Activated CD8-positive, alpha-beta memory T cell treated with anti-CD3 and anti-CD28 coated beads for 36 hours (primary cell): Measurements from ENCODE around the gene INPP5D. TPM values are rescaled to one million over a fixed set of nuclear protein-coding genes. Genes with fewer than 3 reads are reported as not detected.
"Not testable (repeated sequence)": the region's sequence is repeated elsewhere in the genome, so short reads cannot be mapped to it uniquely, and the experiment has no call there.

Experiments used
- CTCF ChIA-PET: fragments of 350-600 bp; sonication (Branson Sonifier 250); formaldehyde crosslinking; loops from one replicate; lab custom pipeline; 2021; ENCODE audit warnings: antibody characterized with exemption; lab: Charles Lee
- POLR2A ChIA-PET: fragments of 350-600 bp; sonication (Branson Sonifier 250); formaldehyde crosslinking; loops from one replicate; lab custom pipeline; 2021; ENCODE audit warnings: antibody characterized with exemption; lab: Charles Lee
- total RNA-seq, 2 experiments: library from RNA; stranded (reverse); gene quantifications; one replicate each; pipeline ENCODE4 v1.2.3, GENCODE V29; 2021

The INPP5D gene
- total RNA-seq, 2 experiments from 2014 or later = 43.1 to 46.5 TPM

DNA sequence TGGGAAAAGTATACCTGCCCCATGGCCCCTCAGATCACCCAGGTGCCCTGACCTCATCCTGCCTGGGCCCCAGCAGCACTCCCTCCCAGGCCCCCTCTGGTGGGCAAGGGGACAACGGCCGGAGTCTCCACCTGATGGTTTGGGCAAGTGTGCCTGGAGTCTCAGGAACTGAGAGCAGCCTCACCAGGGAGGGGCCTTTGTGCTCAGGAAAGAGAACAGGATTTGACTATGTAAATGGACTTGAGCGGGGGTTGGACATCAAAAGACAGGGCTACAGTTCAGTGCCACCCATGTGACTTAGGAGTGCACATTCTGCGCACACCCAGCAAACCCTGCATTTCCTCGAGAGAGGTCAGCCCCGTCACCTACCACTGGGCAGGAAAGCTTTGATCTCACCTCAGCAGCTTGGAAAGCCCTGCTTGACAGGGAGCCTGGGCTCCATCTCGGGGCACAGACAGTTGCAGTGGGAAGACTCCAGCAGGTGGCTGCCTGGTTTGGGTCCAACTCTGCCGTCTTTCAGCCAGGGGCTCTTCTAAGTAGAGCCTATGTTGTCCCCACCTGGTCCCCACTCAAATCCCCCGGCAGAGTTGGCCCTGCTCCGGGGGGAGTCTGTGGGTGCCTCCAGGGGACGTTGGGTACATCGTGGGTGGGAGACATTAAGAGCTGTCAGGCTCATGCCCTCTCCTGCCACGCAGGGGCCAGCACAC, 3.3 kb downstream of the INPP5D start:
- ChIA-PET POLR2A (no interaction called here), CTCF (interaction anchor here (0.8 to 1.5 kb wide), 3 partner anchors 12 to 188 kb away, joined by 3 to 5 read pairs (median 3); partner anchors contain the start of gene ATG16L1)

DNA sequence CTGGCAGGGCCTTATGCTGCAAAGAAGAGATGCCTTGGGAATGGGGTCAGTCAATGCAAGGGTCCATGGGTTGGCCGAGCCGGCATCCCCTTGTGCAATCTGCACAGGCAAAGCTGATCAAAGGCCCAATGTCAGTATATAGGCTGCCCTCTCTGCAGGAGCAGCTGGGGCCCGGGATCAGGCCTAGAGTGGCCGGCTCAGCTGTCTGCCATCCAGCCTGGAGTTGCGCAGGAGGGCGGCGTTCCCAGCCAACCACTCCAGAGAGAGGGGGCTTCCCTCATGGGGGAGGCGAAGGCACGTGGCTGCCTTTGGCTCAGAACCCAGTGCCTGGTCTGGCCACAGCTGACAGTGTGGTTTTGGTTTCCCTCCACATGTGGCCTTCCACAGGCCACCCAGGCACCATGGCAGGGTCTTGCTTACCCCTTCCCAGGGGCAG, 3.9 kb downstream of the INPP5D start:
- ChIA-PET POLR2A (no interaction called here), CTCF (interaction anchor here (0.8 to 1.5 kb wide), 4 partner anchors 10 to 187 kb away, joined by 3 to 5 read pairs (median 4); partner anchors contain the start of gene ATG16L1)

- POLR2A ChIA-PET = no interaction called here
- CTCF ChIA-PET = interaction anchor here (1.1 to 1.5 kb wide), 2 partner anchors 11 to 187 kb away, joined by 5 read pairs; partner anchors contain the start of gene ATG16L1
Measured at GRCh38 chr2:233064530-233065199, 4.5 kb downstream of the INPP5D start.

DNA sequence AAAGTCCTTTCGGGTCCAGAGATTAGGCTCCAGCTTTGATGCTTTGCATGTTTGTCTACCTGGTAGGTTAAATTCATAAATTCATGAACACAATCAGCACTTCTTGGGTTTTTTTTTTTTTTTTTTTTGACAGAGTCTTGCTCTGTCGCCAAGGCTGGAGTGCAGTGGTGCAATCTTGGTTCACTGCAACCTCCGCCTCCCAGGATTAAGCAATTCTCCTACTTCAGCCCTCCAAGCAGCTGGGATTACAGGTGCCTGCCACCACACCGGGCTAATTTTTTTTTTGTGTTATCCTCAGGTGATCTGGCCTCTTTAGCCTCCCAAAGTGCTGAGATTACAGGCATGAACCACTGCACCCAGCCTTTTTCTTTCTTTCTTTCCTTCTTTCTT, 5.1 kb downstream of the INPP5D start:
- CTCF ChIA-PET = interaction anchor here (1.1 to 1.5 kb wide), 2 partner anchors 11 to 186 kb away, joined by 5 read pairs; partner anchors contain the start of gene ATG16L1
- POLR2A ChIA-PET = not testable (repeated sequence)

DNA sequence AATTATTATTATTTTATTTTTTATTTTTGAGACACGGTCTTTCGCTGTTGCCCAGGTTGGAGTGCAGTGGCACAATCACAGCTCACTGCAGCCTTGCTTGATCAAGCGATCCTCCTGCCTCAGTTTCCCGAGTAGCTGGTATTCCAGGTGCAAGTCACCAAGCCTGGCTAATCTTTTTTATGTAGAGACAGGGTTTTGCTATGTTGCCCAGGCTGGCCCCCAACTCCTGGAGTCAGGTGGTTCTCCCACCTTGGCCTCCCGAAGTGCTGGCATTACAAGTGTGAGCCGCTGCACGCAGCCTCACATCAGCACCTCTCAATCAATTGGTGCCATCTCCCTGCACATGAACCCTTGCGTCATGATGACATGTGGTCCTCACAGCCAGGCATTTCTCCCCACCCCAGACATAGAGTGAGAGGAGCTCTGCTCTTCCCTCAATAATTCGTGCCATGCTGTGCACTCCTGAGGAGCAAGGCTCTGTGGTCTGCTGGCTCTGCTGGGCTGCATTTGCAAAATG, 5.9 kb downstream of the INPP5D start:
- POLR2A ChIA-PET = interaction anchor here (0.6 kb wide), 1 partner anchor 464 kb away, joined by 3 read pairs; no protein-coding TSS in a partner anchor
- CTCF ChIA-PET = interaction anchor here (1.3 kb wide), 1 partner anchor 12 kb away, joined by 5 read pairs; no protein-coding TSS in a partner anchor

DNA sequence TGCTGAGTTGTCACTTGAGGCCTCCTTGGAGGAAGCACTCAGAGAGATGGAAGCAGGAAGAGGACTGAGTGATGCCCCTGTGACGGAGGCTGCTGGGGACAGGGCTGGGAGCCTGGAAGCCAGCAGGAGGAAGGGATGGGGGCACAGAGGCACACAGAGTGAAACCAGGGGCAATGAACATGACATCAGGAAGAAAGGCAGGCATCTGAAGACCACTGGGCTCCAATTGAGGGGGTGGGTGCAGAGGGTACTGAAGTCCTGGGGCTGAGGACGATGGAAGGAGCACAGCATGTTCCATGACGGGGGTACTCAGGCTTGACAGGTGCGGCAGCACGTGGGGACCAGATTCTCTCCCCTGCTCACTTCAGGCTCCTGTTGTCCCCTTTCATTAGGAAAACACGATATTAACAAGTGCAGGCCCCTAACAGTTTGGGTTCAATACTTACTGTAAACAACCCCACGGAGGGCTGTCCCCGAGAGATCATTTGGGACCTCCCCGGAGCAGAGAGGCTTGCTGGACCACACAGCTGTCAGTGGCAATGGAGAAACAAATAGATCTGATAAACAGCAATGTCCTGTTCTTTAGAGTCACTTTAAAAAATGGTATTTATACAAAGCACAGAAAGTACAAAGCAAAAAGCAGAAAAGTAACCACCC, 8.7 kb downstream of the INPP5D start:
- ChIA-PET CTCF (no interaction called here), POLR2A (no interaction called here)

DNA sequence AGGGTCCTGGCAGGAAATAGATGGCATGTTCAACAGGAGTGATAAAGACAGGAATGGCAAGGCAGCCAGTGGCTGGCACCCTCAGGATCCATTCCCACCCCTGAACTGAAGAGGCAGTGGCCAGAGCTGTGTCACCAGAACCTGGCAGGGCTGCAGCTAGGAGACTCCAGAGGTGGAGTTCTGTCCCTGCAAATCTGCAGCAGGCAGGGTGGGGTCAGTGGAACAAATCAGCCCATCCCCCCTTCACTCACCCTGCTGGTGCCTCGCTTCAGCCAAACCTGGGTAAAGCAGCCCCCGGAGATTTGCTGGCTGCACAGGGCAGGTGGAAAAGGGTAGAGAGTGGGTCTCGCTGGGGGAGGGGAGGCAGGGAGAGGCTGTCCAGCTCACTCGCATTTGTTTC, 12.7 kb downstream of the INPP5D start:
- CTCF ChIA-PET = no interaction called here
- POLR2A ChIA-PET = no interaction called here

DNA sequence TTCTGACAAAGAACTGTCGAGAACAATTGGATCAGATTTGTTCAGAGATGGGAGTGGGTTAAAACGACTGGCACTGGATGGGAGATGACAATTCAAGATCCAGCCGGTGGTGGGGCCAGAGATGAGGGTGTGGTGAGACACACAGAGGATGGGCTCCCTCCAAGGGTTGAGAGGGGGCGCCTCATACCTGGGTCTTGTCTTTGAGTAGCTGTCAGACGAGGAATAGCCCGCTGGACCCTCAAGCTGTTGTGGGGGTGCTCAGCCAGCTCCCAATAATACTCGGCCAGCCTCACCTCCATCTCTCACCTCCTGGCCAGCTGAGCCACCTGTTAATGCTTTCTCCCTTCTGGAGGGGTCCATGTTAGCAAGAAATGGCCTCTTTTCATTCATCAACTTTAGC, 14.0 kb downstream of the INPP5D start:
- ChIA-PET POLR2A (interaction anchor here (0.6 to 2.3 kb wide), 2 partner anchors 13 to 14 kb away, joined by 10 to 12 read pairs; partner anchors contain the start of gene INPP5D), CTCF (no interaction called here)

GRCh38 chr2:233075141-233075965, 15.2 kb downstream of the INPP5D start:
- POLR2A ChIA-PET = interaction anchor here (2.3 kb wide), 1 partner anchor 15 kb away, joined by 10 read pairs; the partner anchor contains the start of gene INPP5D
- CTCF ChIA-PET = interaction anchor here (0.8 to 1.2 kb wide), 2 partner anchors 12 to 14 kb away, joined by 3 to 8 read pairs; partner anchors contain the start of gene INPP5D

GRCh38 chr2:233075966-233076339, 15.8 kb downstream of the INPP5D start:
- POLR2A ChIA-PET = interaction anchor here (2.3 kb wide), 1 partner anchor 16 kb away, joined by 10 read pairs; the partner anchor contains the start of gene INPP5D
- CTCF ChIA-PET = interaction anchor here (0.8 to 1.2 kb wide), 2 partner anchors 12 to 15 kb away, joined by 3 to 8 read pairs; partner anchors contain the start of gene INPP5D

DNA sequence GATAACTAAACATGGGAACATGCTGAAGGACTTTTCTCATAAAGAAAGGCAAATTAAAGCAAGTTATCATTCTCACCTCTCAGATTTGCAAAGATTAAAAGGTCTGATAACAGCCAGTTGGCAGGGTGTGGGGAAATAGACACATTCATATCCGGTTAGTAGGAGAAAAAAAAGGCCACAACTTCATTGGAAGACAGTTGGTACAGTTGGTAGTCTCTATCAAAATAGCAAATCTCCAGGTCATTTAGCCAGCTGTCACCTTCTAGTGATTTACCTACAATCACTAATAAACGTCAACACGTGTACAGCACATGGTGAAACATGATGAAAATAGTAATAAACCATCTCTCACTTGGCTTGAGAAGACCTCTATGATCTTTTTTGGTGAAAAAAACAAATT, 16.6 kb downstream of the INPP5D start:
- POLR2A ChIA-PET = interaction anchor here (0.6 to 2.3 kb wide), 3 partner anchors 16 to 158 kb away, joined by 6 to 10 read pairs (median 8); partner anchors contain the start of gene INPP5D
- CTCF ChIA-PET = interaction anchor here (1.2 kb wide), 1 partner anchor 16 kb away, joined by 8 read pairs; the partner anchor contains the start of gene INPP5D

GRCh38 chr2:233079473-233079877, 19.3 kb downstream of the INPP5D start:
- POLR2A ChIA-PET = interaction anchor here (0.5 to 5.5 kb wide), 3 partner anchors 19 to 155 kb away, joined by 9 to 57 read pairs (median 32); partner anchors contain the start of gene INPP5D
- CTCF ChIA-PET = interaction anchor here (0.6 to 5.8 kb wide), 2 partner anchors 19 to 386 kb away, joined by 4 to 40 read pairs; partner anchors contain the start of gene INPP5D

- ChIA-PET CTCF (interaction anchor here (0.6 to 5.8 kb wide), 3 partner anchors 20 to 387 kb away, joined by 4 to 40 read pairs (median 5); partner anchors contain the start of gene INPP5D), POLR2A (interaction anchor here (5.3 to 5.5 kb wide), 2 partner anchors 19 to 20 kb away, joined by 32 to 57 read pairs; partner anchors contain the start of gene INPP5D)
Measured at GRCh38 chr2:233079953-233080835, 20.1 kb downstream of the INPP5D start.

GRCh38 chr2:233080836-233081229, 20.7 kb downstream of the INPP5D start:
- CTCF ChIA-PET = interaction anchor here (0.7 to 5.8 kb wide), 3 partner anchors 17 to 20 kb away, joined by 3 to 40 read pairs (median 5); partner anchors contain the start of gene INPP5D
- POLR2A ChIA-PET = interaction anchor here (5.3 to 5.5 kb wide), 2 partner anchors 20 kb away, joined by 32 to 57 read pairs; partner anchors contain the start of gene INPP5D

DNA sequence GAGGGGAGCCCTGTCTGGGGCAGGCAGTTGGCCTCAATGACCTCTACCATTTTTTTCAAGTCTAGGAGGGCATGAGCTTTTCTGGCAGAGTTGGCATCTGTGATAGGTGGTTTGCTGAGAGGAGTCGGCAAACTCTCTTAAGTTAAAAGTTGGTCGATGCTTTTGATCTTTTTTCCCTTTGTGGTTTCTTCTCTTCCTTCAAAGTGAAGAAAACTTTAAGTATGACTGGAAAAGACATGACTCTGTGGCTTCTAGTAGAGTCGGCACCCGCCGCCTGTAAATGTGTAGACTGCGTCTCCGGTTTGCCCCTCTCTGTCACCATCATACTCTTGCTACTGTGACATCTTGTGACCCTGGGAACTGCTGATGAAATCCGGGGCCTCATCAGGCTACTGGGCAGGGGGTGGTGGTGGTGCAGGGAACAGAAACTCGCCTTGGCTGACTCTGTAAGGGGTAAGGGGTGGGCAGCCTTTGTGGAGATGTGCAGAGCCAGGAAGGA, 21.1 kb downstream of the INPP5D start:
- CTCF ChIA-PET = interaction anchor here (0.7 to 5.8 kb wide), 4 partner anchors 17 to 27 kb away, joined by 3 to 40 read pairs (median 6); partner anchors contain the start of gene INPP5D
- POLR2A ChIA-PET = interaction anchor here (5.3 to 5.5 kb wide), 2 partner anchors 19 to 21 kb away, joined by 32 to 57 read pairs; partner anchors contain the start of gene INPP5D
